Endothelial cell (in vitro differentiated cells): Measurements from ENCODE around the gene BARHL2. TPM values are rescaled to one million over a fixed set of nuclear protein-coding genes. Genes with fewer than 3 reads are reported as not detected.

Source experiments
- DNase-seq: peaks from one replicate; pipeline ENCODE4 v3.0.0; 2021; ENCODE audit warnings: low spot score
- H3K27ac Mint-ChIP-seq: one replicate; pipeline ENCODE4 v1.8.0; 2021; ENCODE audit warnings: mixed read lengths, inconsistent platforms; ENCODE audit not compliant: unreplicated experiment
- H3K27me3 Mint-ChIP-seq: one replicate; pipeline ENCODE4 v1.8.0; 2021; ENCODE audit warnings: mild to moderate bottlenecking, moderate library complexity, mixed read lengths, inconsistent platforms; ENCODE audit not compliant: unreplicated experiment
- H3K36me3 Mint-ChIP-seq: one replicate; pipeline ENCODE4 v1.8.0; 2021; ENCODE audit warnings: mild to moderate bottlenecking, low read depth, mixed read lengths, inconsistent platforms; ENCODE audit not compliant: unreplicated experiment
- H3K4me1 Mint-ChIP-seq: one replicate; pipeline ENCODE4 v1.8.0; 2021; ENCODE audit warnings: mild to moderate bottlenecking, mixed read lengths, inconsistent platforms; ENCODE audit not compliant: unreplicated experiment
- H3K4me3 Mint-ChIP-seq: one replicate; pipeline ENCODE4 v1.8.0; 2021; ENCODE audit warnings: mild to moderate bottlenecking, mixed read lengths, inconsistent platforms; ENCODE audit not compliant: unreplicated experiment
- H3K9me3 Mint-ChIP-seq: one replicate; pipeline ENCODE4 v1.8.0; 2021; ENCODE audit warnings: mixed read lengths, inconsistent platforms; ENCODE audit not compliant: unreplicated experiment
- total RNA-seq: library from RNA; stranded (reverse); fragmentation: NEBNext Ultra II Directional; extraction: Animal tissue kit (Norgen Biotek cat#: 25700); gene quantifications from one replicate; pipeline ENCODE4 v1.2.1, GENCODE V29; 2021; ENCODE audit not compliant: unreplicated experiment
- TF ChIP-seq, protein P1 (sequence below): fragments of 200-600 bp; sonication (generic); IDR thresholded peaks from one replicate; pipeline ENCODE4 v1.5.0; 2021; ENCODE audit warnings: antibody characterized with exemption; ENCODE audit not compliant: unreplicated experiment

Gene BARHL2
- total RNA-seq, 1 donor from 2014 or later: not detected

GRCh38 chr1:90732136-90732535 is 15.0 kb upstream of the BARHL2 start:
- Mint-ChIP-seq H3K36me3 (no peaks in the 10 kb centered on the region), H3K4me3 (no peak overlapping the region), H3K27ac (no peak overlapping the region), H3K4me1 (peaks cover 10% of the 10 kb centered on the region), H3K27me3 (peaks cover 20% of the 10 kb centered on the region), H3K9me3 (no peaks in the 10 kb centered on the region)
- TF ChIP-seq, protein P1, sequence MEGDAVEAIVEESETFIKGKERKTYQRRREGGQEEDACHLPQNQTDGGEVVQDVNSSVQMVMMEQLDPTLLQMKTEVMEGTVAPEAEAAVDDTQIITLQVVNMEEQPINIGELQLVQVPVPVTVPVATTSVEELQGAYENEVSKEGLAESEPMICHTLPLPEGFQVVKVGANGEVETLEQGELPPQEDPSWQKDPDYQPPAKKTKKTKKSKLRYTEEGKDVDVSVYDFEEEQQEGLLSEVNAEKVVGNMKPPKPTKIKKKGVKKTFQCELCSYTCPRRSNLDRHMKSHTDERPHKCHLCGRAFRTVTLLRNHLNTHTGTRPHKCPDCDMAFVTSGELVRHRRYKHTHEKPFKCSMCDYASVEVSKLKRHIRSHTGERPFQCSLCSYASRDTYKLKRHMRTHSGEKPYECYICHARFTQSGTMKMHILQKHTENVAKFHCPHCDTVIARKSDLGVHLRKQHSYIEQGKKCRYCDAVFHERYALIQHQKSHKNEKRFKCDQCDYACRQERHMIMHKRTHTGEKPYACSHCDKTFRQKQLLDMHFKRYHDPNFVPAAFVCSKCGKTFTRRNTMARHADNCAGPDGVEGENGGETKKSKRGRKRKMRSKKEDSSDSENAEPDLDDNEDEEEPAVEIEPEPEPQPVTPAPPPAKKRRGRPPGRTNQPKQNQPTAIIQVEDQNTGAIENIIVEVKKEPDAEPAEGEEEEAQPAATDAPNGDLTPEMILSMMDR: no peak
- no peak for DNase-seq

DNA sequence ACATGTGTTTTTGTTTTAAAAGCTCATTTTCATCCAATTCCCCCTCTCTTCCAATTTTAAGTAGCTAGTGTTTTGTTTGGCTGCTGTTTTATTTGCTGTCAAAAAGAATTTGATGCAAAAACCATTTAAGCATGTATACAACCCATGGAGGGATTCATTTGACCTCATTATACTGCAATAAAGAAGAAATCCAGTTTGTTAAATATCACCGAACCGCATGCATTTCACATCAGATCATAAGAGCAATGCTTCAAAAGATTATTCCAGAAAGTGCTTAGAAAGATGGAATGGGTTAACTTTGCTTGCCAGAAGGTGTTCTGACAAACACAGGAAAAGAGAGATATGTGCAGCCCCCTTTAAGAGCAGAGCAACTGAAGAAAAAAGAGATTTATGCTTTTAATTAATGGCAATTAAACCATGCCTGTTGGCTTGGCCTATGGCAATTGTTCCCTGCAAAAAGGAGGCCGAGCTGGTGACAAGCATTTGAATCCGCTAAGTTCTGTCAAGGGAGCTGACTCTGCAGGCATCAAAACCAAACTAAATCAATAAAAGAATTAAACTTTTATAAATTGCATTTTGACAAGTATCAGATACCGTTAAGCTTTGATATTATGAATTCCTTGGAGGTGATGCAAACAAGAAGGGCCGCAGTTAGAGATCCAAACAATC is 14.4 kb upstream of the BARHL2 start:
- TF ChIP-seq, protein P1: no peak
- H3K4me1 Mint-ChIP-seq: peaks cover 10% of the 10 kb centered on the region
- H3K4me3 Mint-ChIP-seq: no peak overlapping the region
- H3K9me3 Mint-ChIP-seq: no peaks in the 10 kb centered on the region
- no peak overlapping the region for H3K27ac Mint-ChIP-seq
- H3K36me3 Mint-ChIP-seq: no peaks in the 10 kb centered on the region
- DNase-seq: no peak
- peaks cover 21% of the 10 kb centered on the region for H3K27me3 Mint-ChIP-seq

- peaks cover 19% of the 10 kb centered on the region for H3K4me1 Mint-ChIP-seq
- TF ChIP-seq, protein P1: no peak
- H3K36me3 Mint-ChIP-seq: peaks cover 6% of the 10 kb centered on the region
- H3K4me3 Mint-ChIP-seq: peak overlapping the region; percentile 78
- peaks cover 31% of the 10 kb centered on the region for H3K27me3 Mint-ChIP-seq
- no peaks in the 10 kb centered on the region for H3K9me3 Mint-ChIP-seq
- no peak overlapping the region for H3K27ac Mint-ChIP-seq
- no peak for DNase-seq
Measured at GRCh38 chr1:90730243-90731022, 13.3 kb upstream of the BARHL2 start.

- Mint-ChIP-seq H3K27me3 (peaks cover 34% of the 10 kb centered on the region), H3K36me3 (peaks cover 6% of the 10 kb centered on the region), H3K27ac (no peak overlapping the region), H3K4me1 (peaks cover 23% of the 10 kb centered on the region), H3K9me3 (no peaks in the 10 kb centered on the region), H3K4me3 (no peak overlapping the region)
- TF ChIP-seq, protein P1: peak; percentile 91
- DNase-seq: peak; percentile 91
Measured at GRCh38 chr1:90729504-90730242, 12.6 kb upstream of the BARHL2 start.
